Cardiac muscle cell (in vitro differentiated cells and primary cell): ENCODE data around the gene HINT2. TPM values are rescaled to one million over a fixed set of nuclear protein-coding genes. Genes with fewer than 3 reads are reported as not detected.

Experiments used
- DNase-seq, 2 donors: peaks; one replicate each; pipeline versions ENCODE4 v3.0.0 to v3.0.0-alpha.2; 2010 to 2017; ENCODE audit warnings: low read depth in 1 of 2, low spot score in 1 of 2
- H3K27ac ChIP-seq: fragments of 200-600 bp; sonication (generic); 2 replicates; pipeline ENCODE4 v1.5.1; 2016
- H3K27me3 ChIP-seq: fragments of 200-600 bp; sonication (generic); 2 replicates; pipeline ENCODE4 v1.6.0; 2016; ENCODE audit warnings: control low read depth
- H3K36me3 ChIP-seq: fragments of 200-600 bp; sonication (generic); 2 replicates; pipeline ENCODE4 v1.5.1; 2016; ENCODE audit warnings: control low read depth
- H3K4me1 ChIP-seq: fragments of 200-600 bp; sonication (generic); 2 replicates; pipeline ENCODE4 v1.8.1; 2017; ENCODE audit warnings: low read depth, mild to moderate bottlenecking, mixed run types
- H3K4me3 ChIP-seq: fragments of 200-600 bp; sonication (generic); 2 replicates; pipeline ENCODE4 v1.5.1; 2016; ENCODE audit warnings: mild to moderate bottlenecking
- H3K9me3 ChIP-seq: fragments of 200-600 bp; sonication (generic); 2 replicates; pipeline ENCODE4 v1.5.1; 2017; ENCODE audit warnings: low read depth, mild to moderate bottlenecking, control low read depth
- CTCF ChIP-seq: IDR thresholded peaks from 2 replicates; pipeline ENCODE4 v1.5.1; 2012; ENCODE audit warnings: low read depth, mild to moderate bottlenecking, low read length
- polyA plus RNA-seq: library from polyadenylated mRNA; unstranded; fragments of >200 nt; fragmentation: Nextera tagmentation; extraction: Ambion mirVana; gene quantifications from 2 replicates; pipeline ENCODE4 v1.2.1, GENCODE V29; 2016
- total RNA-seq: library from RNA; depleted of rRNA; stranded (reverse); fragments of >200 nt; gene quantifications from 2 replicates; pipeline ENCODE4 v1.2.3, GENCODE V29; 2016

Gene HINT2
- total and polyA plus RNA-seq, 2 experiments from 2014 or later, result 48.5 to 177 TPM

- Histone ChIP-seq H3K9me3 (no peaks in the 10 kb centered on the region), H3K27ac (no peak overlapping the region), H3K27me3 (peaks cover 19% of the 10 kb centered on the region), H3K36me3 (peaks cover 5% of the 10 kb centered on the region), H3K4me3 (no peak overlapping the region), H3K4me1 (peaks cover 8% of the 10 kb centered on the region)
- peak in 1 of 2 donors; percentile 94 for DNase-seq
- no peak for TF ChIP-seq CTCF
Observed at GRCh38 chr9:35844628-35845270, 29.9 kb upstream of the HINT2 start.

GRCh38 chr9:35842795-35843194 is 28.0 kb upstream of the HINT2 start:
- H3K27ac ChIP-seq, result no peak overlapping the region
- no peaks in the 10 kb centered on the region for H3K9me3 ChIP-seq
- peaks cover 19% of the 10 kb centered on the region for H3K27me3 ChIP-seq
- peaks cover 5% of the 10 kb centered on the region for H3K36me3 ChIP-seq
- no peak for DNase-seq
- no peak overlapping the region for H3K4me3 ChIP-seq
- peaks cover 1% of the 10 kb centered on the region for H3K4me1 ChIP-seq
- no peak for TF ChIP-seq CTCF

GRCh38 chr9:35842020-35842745 is 27.3 kb upstream of the HINT2 start:
- Histone ChIP-seq H3K36me3 (peaks cover 2% of the 10 kb centered on the region), H3K9me3 (no peaks in the 10 kb centered on the region), H3K4me1 (no peaks in the 10 kb centered on the region), H3K4me3 (no peak overlapping the region), H3K27ac (no peak overlapping the region), H3K27me3 (peaks cover 19% of the 10 kb centered on the region)
- no peak for TF ChIP-seq CTCF
- DNase-seq, result no peak

GRCh38 chr9:35841645-35841900 is 26.7 kb upstream of the HINT2 start:
- H3K9me3 ChIP-seq, result no peaks in the 10 kb centered on the region
- no peak overlapping the region for H3K27ac ChIP-seq
- H3K27me3 ChIP-seq, result peaks cover 16% of the 10 kb centered on the region
- no peak for DNase-seq
- H3K4me1 ChIP-seq, result no peaks in the 10 kb centered on the region
- TF ChIP-seq CTCF, result no peak
- H3K4me3 ChIP-seq, result no peak overlapping the region
- H3K36me3 ChIP-seq, result no peaks in the 10 kb centered on the region

- TF ChIP-seq CTCF, result no peak
- Histone ChIP-seq H3K9me3 (no peaks in the 10 kb centered on the region), H3K4me1 (no peaks in the 10 kb centered on the region), H3K4me3 (no peak overlapping the region), H3K27me3 (peaks cover 11% of the 10 kb centered on the region), H3K36me3 (no peaks in the 10 kb centered on the region), H3K27ac (no peak overlapping the region)
- no peak for DNase-seq
Observed at GRCh38 chr9:35840881-35841644, 26.2 kb upstream of the HINT2 start.
